GM12865 (cell line): Measurements from ENCODE around the gene PGLYRP1.

Experiments used
- DNase-seq: peaks from one replicate; pipeline ENCODE4 v3.0.0; 2010; ENCODE audit warnings: low read depth
- H3K4me3 ChIP-seq: 2 replicates; pipeline ENCODE4 v1.5.1; 2011; ENCODE audit warnings: mild to moderate bottlenecking, low read depth, low read length, control low read depth
- CTCF ChIP-seq: IDR thresholded peaks from 2 replicates; pipeline ENCODE4 v1.5.1; 2011; ENCODE audit warnings: low read length, control low read depth, low read depth, inconsistent platforms; ENCODE audit not compliant: insufficient read depth; ENCODE audit errors: missing control alignments

Gene PGLYRP1

GRCh38 chr19:46022061-46022430 lies 807 bp downstream of the PGLYRP1 start:
- TF ChIP-seq CTCF = no peak
- no peak overlapping the region for H3K4me3 ChIP-seq
- no peak for DNase-seq

DNA sequence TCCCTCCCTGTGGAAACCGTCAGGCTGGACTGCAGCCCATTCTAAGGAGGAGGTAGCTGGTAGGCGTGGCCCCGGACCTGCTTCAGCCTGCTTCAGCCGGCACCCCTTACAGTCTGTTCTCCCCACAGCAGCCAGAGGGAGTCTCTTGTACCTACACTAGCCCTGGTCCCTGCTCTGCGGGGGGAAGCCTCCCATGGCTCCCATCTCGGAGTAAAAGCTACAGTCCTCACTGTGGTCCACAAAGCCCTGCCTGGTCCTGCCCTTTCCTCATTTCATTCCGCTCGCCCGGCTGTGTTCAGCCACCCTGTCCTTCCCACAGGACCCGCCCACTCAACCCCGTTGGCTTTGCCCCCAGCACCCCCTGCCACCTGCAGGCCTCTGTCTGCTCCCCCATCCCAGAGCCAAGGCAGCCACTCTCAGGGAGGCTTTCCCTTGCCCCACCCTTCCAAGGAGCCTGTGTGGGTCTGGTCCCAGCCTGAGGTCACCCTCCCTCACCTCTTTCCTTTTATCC lies 1.3 kb downstream of the PGLYRP1 start:
- no peak for TF ChIP-seq CTCF
- DNase-seq = no peak

GRCh38 chr19:46020819-46021125 lies 2.1 kb downstream of the PGLYRP1 start:
- no peak overlapping the region for H3K4me3 ChIP-seq
- TF ChIP-seq CTCF = no peak
- DNase-seq = no peak

More for the DNA sequence above, 1.3 kb downstream of the PGLYRP1 start:
- no peak overlapping the region for H3K4me3 ChIP-seq

- H3K4me3 ChIP-seq = no peak overlapping the region
- DNase-seq = no peak
- no peak for TF ChIP-seq CTCF
These were observed 3.6 kb downstream of the PGLYRP1 start for GRCh38 chr19:46019270-46019669.

GRCh38 chr19:46018729-46019251 lies 4.1 kb downstream of the PGLYRP1 start:
- H3K4me3 ChIP-seq = no peak overlapping the region
- DNase-seq = no peak
- no peak for TF ChIP-seq CTCF

- DNase-seq = no peak
- TF ChIP-seq CTCF = no peak
- H3K4me3 ChIP-seq = no peak overlapping the region
These were observed 4.8 kb downstream of the PGLYRP1 start for GRCh38 chr19:46017874-46018675.

GRCh38 chr19:46017095-46017429 lies 5.8 kb downstream of the PGLYRP1 start:
- no peak for DNase-seq
- no peak for TF ChIP-seq CTCF
- H3K4me3 ChIP-seq = no peak overlapping the region
